Large intestine (tissue), 3 donors: ENCODE data around the gene RASGRF2. TPM values are rescaled to one million over a fixed set of nuclear protein-coding genes. Genes with fewer than 3 reads are reported as not detected.

ENCODE experiments used
- DNase-seq, 2 donors: peaks; one replicate each; pipeline versions ENCODE4 v3.0.0 to v3.0.0-alpha.2; 2013
- H3K27ac ChIP-seq: one replicate; pipeline ENCODE4 v1.5.1; 2013; ENCODE audit warnings: low read length
- H3K27me3 ChIP-seq: 2 replicates; pipeline ENCODE4 v1.6.1; 2013; ENCODE audit warnings: low read length; ENCODE audit not compliant: control insufficient read depth, insufficient read depth
- H3K36me3 ChIP-seq: 2 replicates; pipeline ENCODE4 v1.6.1; 2013; ENCODE audit warnings: low read length; ENCODE audit not compliant: control insufficient read depth, insufficient read depth
- H3K4me1 ChIP-seq: one replicate; pipeline ENCODE4 v1.6.1; 2013; ENCODE audit warnings: low read length; ENCODE audit not compliant: control insufficient read depth, insufficient read depth
- H3K4me3 ChIP-seq: one replicate; pipeline ENCODE4 v1.5.1; 2013; ENCODE audit warnings: low read length
- H3K9me3 ChIP-seq: one replicate; pipeline ENCODE4 v1.6.1; 2013; ENCODE audit warnings: mild to moderate bottlenecking, low read depth, low read length, moderate library complexity; ENCODE audit not compliant: control insufficient read depth
- WGBS: methylation state at CpG from one replicate; pipeline ENCODE4 v1.1.5; 2013; ENCODE audit warnings: low lambda C conversion rate; ENCODE audit not compliant: insufficient coverage; 5-methylcytosine and 5-hydroxymethylcytosine counted together
- polyA plus RNA-seq: library from polyadenylated mRNA; unstranded; fragments of 120-200 nt; gene quantifications from one replicate; pipeline ENCODE4 v1.2.1, GENCODE V29; 2013

Gene RASGRF2
- polyA plus RNA-seq, 1 donor: 3.1 TPM

DNA sequence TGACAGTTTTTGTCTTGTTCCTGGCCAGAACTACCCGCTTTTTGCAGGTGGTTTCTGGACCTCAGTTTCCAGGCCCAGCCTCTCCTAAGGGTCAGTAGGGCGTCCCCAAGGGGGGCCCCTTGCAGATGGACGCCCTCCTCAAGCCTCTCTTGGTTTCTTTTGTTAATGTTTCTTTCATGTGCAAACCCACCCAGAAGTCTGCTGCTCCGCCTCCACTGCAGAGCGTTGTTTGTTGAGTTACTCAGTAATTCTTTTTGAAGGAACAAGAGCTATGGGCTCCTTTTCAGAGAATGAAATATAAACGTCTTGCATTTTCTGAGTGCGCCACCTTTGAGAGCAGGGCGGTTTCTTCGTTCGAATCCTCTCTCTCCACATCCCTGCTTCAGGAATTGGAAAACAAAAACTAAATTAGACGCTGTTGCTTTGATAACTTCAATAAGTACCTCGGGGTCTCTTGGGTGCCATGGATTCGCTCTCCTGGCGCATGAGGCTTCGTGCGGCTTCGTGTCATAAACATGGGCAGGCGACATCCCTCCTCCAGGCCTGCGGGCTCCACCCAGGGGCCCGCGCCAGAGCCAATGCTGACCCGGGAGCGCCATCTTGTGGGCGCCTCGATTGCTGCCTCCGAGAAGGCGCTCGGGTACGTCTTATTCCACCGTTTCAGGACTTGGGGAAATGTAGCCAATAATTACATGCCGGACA, 234.6 kb downstream of the RASGRF2 start:
- H3K4me3 ChIP-seq: no peak overlapping the region
- no peak overlapping the region for H3K27ac ChIP-seq
- peak; percentile 73 to 77 for DNase-seq
- no peaks in the 10 kb centered on the region for H3K36me3 ChIP-seq
- no peaks in the 10 kb centered on the region for H3K4me1 ChIP-seq
- H3K9me3 ChIP-seq: no peaks in the 10 kb centered on the region
- WGBS: 80% methylated on average over 2 of the region's 31 CpGs
- no peaks in the 10 kb centered on the region for H3K27me3 ChIP-seq

DNA sequence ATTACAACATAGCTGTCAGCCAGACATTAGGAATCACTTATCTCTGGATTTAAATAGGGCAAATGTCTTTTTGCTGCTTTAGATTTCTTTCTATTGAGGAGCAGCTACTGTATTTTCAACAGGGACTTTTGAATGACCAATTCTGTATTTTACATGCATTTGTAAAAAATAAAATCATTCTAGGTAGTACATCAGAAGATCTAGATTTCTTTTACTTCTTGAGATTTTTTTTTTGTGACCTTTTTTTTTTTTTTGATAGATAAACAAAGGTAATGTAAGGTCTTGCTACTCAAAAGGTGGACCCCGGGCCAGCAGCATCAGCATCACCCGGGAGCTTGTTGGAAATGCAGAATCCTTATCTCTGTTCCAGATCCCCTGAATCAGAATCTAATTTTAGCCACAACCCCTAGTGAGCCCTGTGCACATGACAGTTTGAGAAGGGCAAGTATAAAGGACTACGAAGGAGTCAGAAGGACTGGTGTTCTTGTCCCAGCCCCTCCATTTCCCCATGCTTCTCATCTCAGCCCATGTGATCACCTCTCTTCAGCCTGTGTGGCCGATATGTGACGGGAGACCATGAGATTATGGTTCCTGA, 235.3 kb downstream of the RASGRF2 start:
- no CpG with 5 or more reads among the region's 5 CpGs for WGBS

DNA sequence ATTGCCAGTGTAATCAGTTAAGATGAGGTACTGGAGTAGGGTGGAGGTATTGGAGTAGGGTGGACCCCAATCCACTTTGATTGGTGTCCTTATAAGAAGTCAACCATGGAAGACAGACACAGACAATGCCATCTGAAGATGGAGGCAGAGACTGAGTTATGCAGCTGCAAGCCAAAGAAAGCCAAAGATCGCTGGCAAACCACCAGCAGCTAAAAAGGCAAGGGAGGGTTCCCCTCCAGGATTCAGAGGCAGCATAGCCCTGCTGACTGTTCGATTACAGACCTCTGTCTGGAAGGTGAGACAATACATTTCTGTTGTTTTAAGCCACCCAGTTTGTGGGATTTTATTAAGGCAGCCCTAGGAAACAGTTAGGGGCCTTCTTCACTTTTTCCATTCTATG, 242.5 kb downstream of the RASGRF2 start:
- Histone ChIP-seq H3K27ac (no peak overlapping the region), H3K9me3 (no peaks in the 10 kb centered on the region), H3K36me3 (no peaks in the 10 kb centered on the region), H3K27me3 (no peaks in the 10 kb centered on the region), H3K4me3 (no peak overlapping the region), H3K4me1 (no peaks in the 10 kb centered on the region)
- no CpG with 5 or more reads among the region's 2 CpGs for WGBS
- DNase-seq: no peak

More for the DNA sequence above, 235.3 kb downstream of the RASGRF2 start:
- Histone ChIP-seq H3K27ac (no peak overlapping the region), H3K9me3 (no peaks in the 10 kb centered on the region), H3K27me3 (no peaks in the 10 kb centered on the region), H3K4me3 (no peak overlapping the region), H3K36me3 (no peaks in the 10 kb centered on the region), H3K4me1 (no peaks in the 10 kb centered on the region)
- DNase-seq: no peak

DNA sequence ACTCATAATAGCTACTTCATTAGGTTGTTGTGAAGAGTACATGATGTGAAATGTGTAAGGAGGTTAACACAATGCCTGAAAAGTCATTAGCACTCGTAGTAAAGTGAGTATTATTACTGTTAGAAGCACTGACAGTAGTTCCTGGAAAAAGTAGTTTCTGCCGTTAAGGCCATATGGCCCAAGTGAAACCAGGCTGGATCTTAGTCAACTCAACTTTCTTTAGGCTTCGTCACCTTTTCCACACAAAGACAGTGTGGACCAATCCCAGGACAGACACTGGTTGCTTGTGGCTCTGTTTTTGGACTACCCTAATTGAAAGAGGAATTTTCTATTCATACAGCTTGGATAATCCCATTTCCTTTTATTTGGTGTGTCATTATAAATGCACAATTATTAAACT, 243.6 kb downstream of the RASGRF2 start:
- WGBS: 100% methylated on average over 2 of the region's 3 CpGs
- H3K27me3 ChIP-seq: no peaks in the 10 kb centered on the region
- H3K36me3 ChIP-seq: no peaks in the 10 kb centered on the region

DNA sequence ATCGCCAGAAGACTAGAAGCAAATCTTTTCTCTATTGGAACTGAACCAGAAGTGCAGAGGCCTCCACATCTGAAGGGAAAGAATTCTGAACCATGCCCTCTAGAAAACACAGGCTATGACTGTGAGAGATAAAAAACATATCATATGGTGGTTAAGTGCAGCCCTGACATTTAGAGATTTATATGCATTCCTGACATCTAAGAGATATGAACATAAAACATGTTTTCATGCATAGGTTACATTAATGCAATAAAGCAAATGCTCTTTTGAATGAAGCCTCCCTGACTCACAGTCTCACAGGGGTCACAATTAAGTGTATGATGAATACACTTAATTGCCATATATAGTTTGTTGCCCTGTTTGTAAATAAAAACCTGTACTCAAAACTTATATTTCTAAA, 244.0 kb downstream of the RASGRF2 start:
- Histone ChIP-seq H3K9me3 (no peaks in the 10 kb centered on the region), H3K36me3 (no peaks in the 10 kb centered on the region), H3K27ac (no peak overlapping the region), H3K27me3 (no peaks in the 10 kb centered on the region), H3K4me3 (no peak overlapping the region), H3K4me1 (no peaks in the 10 kb centered on the region)
- WGBS: no CpG with 5 or more reads among the region's 1 CpG
- DNase-seq: peak in 1 of 2 donors; percentile 44

More for the DNA sequence above, 243.6 kb downstream of the RASGRF2 start:
- DNase-seq: no peak
- H3K9me3 ChIP-seq: no peaks in the 10 kb centered on the region
- no peak overlapping the region for H3K27ac ChIP-seq
- H3K4me1 ChIP-seq: no peaks in the 10 kb centered on the region
- no peak overlapping the region for H3K4me3 ChIP-seq

DNA sequence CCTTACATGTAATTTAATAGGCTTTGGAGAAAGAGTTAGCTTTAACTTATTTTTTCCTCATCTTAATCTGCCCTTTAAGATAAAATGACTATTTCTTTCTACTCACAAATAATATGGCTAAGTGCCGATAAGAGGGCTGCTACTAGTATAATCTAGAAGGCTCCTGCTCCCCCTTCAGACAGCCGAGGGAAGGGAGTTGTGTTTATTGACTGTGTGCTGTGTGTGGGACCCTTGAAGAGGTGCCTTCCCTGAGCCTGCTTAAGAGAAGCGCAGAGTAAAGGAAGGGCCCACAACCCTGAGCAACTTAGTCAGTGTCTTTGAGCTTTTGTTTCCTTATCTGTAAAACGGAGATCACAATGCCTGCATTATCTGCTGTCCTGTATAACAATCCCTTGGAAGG, 244.9 kb downstream of the RASGRF2 start:
- Histone ChIP-seq H3K4me1 (no peaks in the 10 kb centered on the region), H3K9me3 (no peaks in the 10 kb centered on the region), H3K27me3 (no peaks in the 10 kb centered on the region), H3K36me3 (no peaks in the 10 kb centered on the region), H3K4me3 (no peak overlapping the region), H3K27ac (no peak overlapping the region)
- 40% methylated on average over 1 of the region's 4 CpGs for WGBS
- DNase-seq: no peak

DNA sequence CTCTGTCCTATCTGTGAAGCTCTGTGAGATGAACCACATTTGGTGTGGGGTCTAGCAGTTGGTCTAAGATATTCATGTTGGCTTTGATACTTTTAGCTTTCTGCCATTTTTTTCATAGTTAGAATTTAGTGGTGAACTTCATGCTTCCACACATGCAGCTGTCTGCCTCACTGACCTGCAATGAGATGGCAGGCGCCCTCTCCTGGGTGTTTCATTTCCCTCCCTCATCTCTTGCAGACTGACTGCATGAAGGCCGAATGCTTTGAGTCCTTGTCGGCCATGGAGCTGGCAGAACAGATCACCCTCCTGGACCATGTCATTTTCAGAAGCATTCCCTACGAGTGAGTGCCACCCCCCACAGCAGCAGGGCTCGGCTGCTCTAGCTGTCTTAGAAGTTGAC, 246.8 kb downstream of the RASGRF2 start:
- Histone ChIP-seq H3K27me3 (no peaks in the 10 kb centered on the region), H3K36me3 (no peaks in the 10 kb centered on the region), H3K27ac (no peak overlapping the region), H3K9me3 (no peaks in the 10 kb centered on the region), H3K4me3 (no peak overlapping the region), H3K4me1 (peaks cover 4% of the 10 kb centered on the region)
- DNase-seq: no peak
- WGBS: no CpG with 5 or more reads among the region's 5 CpGs

DNA sequence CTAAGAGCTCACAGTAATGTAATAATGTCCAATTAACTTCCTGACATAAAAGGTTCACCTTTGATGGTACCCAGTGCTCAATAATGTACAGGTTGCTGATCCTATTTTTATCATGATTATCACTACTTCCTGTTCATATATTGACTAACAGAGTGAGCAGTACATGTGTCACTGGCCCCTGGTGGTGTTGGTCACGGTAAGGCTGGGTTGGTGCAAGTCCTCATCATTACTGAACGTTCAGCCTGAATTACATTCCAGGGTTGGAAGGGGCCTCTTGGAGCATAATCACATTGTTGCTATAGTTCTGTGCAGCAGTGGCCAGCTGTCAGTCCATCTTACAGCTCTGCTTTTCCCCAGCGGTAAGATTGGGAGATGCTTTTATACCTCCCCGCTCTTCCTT, 248.7 kb downstream of the RASGRF2 start:
- H3K36me3 ChIP-seq: no peaks in the 10 kb centered on the region
- no peak overlapping the region for H3K27ac ChIP-seq
- no peaks in the 10 kb centered on the region for H3K9me3 ChIP-seq
- DNase-seq: no peak
- peaks cover 19% of the 10 kb centered on the region for H3K4me1 ChIP-seq
- WGBS: no CpG with 5 or more reads among the region's 4 CpGs
- no peak overlapping the region for H3K4me3 ChIP-seq
- H3K27me3 ChIP-seq: no peaks in the 10 kb centered on the region

DNA sequence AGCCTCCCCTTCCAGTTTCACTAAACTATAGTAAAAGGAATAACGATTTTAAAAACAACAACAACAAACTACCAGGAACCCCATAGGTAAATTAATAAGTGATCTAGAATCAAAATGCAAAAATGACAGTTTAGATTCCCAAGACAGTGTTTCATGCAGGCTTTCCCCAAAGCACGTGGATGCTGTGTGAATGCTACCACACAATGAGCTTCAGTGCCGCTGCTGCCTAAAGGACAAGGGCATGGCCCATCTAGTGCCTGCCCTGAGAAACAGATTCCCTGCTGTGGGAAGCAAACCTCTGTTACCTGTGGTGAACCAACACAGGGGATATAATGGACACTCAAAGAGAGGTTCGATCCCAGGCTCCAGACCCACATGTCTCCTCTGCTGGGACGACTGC, 249.2 kb downstream of the RASGRF2 start:
- Histone ChIP-seq H3K4me1 (peaks cover 19% of the 10 kb centered on the region), H3K4me3 (no peak overlapping the region), H3K36me3 (no peaks in the 10 kb centered on the region), H3K27ac (no peak overlapping the region), H3K27me3 (no peaks in the 10 kb centered on the region), H3K9me3 (no peaks in the 10 kb centered on the region)
- 80% methylated on average over 1 of the region's 5 CpGs for WGBS
- no peak for DNase-seq

DNA sequence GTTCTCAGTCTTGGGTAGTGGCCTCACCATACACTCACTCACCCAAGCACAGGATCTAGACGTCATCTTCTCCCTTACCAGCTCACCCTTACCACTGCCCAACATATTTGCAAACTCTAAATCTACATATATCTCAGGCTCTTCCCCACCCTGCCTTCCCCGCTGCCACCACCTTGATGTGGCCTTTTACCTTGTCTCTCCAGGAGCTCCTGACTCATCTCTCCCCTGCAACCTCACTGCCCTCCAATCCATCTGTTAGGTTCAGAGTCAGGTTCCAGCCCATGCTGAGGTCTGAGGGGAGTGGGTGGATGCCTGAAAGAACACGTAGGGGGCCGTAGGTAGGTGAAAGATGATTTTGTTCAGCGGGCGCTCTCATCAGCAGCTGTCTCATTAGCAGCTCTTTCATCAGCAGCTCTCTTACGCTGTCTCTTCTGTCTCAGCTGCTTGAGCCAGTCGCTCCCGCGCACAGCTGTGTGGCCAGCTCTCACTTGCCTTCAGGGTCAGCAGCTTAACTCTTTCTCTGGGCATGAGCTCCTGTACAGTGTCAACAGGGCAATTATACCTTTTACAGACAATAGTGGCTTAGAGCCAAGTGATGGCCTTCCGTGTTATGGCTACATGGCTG, 249.8 kb downstream of the RASGRF2 start:
- WGBS: no CpG with 5 or more reads among the region's 11 CpGs
- H3K27me3 ChIP-seq: no peaks in the 10 kb centered on the region
- DNase-seq: no peak
- no peaks in the 10 kb centered on the region for H3K36me3 ChIP-seq
- H3K4me3 ChIP-seq: no peak overlapping the region
- H3K27ac ChIP-seq: no peak overlapping the region
- peaks cover 19% of the 10 kb centered on the region for H3K4me1 ChIP-seq
- no peaks in the 10 kb centered on the region for H3K9me3 ChIP-seq
